Colonic mucosa (tissue), 4 donors: ENCODE results near the gene ABCC5. TPM values are rescaled to one million over a fixed set of nuclear protein-coding genes. Genes with fewer than 3 reads are reported as not detected.
"Not testable (repeated sequence)": the region's sequence is repeated elsewhere in the genome, so short reads cannot be mapped to it uniquely, and the experiment has no call there.

ENCODE experiments used
- DNase-seq: peaks from one replicate; pipeline ENCODE4 v3.0.0-alpha.2; 2020
- H3K27ac ChIP-seq: fragments of 200-600 bp; one replicate; pipeline ENCODE4 v1.8.0; 2021
- H3K27me3 ChIP-seq: fragments of 200-600 bp; one replicate; pipeline ENCODE4 v1.8.0; 2021
- H3K36me3 ChIP-seq: fragments of 200-600 bp; one replicate; pipeline ENCODE4 v1.8.0; 2021
- H3K4me1 ChIP-seq: fragments of 200-600 bp; one replicate; pipeline ENCODE4 v1.8.0; 2021; ENCODE audit warnings: mild to moderate bottlenecking
- H3K4me3 ChIP-seq: fragments of 200-600 bp; one replicate; pipeline ENCODE4 v1.8.0; 2021
- H3K9ac ChIP-seq, 2 donors: one replicate each; pipeline ENCODE4 v1.7.0; 2013; ENCODE audit warnings: control low read depth in 2 of 2, low read depth in 2 of 2, low read length in 2 of 2
- H3K9me3 ChIP-seq: fragments of 200-600 bp; one replicate; pipeline ENCODE4 v1.8.0; 2021
- CTCF ChIP-seq: fragments of 200-600 bp; IDR thresholded peaks from one replicate; pipeline ENCODE4 v1.8.0; 2022; ENCODE audit warnings: antibody characterized with exemption, mild to moderate bottlenecking
- intact Hi-C: fragments of 100-400 bp; cut with DNase I; formaldehyde crosslinking; loops from one replicate; pipeline ENCODE4 v1.14.1; 2022
- total RNA-seq, 2 donors: library from RNA; stranded (reverse); fragmentation: NEBNext Ultra II Directional in 1 of 2; extraction: Animal tissue kit (Norgen Biotek cat#: 25700) in 1 of 2; gene quantifications; one replicate each; pipeline ENCODE4 v1.2.1, GENCODE V29; 2021
- donor health status: healthy.
- donor health status: DM: no; HTN: no; CAD: no.
- donor health status: DM: no; HTN: no; CAD: no.

The ABCC5 gene
- total RNA-seq, 2 donors from 2014 or later: 15.1 to 16.6 TPM

GRCh38 chr3:183879243-183879642 is 138.4 kb downstream of the ABCC5 start:
- TF ChIP-seq CTCF: no peak
- DNase-seq: no peak
- Histone ChIP-seq H3K27ac (no peak overlapping the region), H3K9ac (no peak overlapping the region), H3K36me3 (no peaks in the 10 kb centered on the region), H3K27me3 (no peaks in the 10 kb centered on the region), H3K4me3 (no peak overlapping the region), H3K4me1 (peaks cover 8% of the 10 kb centered on the region), H3K9me3 (no peaks in the 10 kb centered on the region)
- intact Hi-C loops: no loop called here

GRCh38 chr3:183878071-183878470 is 139.6 kb downstream of the ABCC5 start:
- peak overlapping the region in 1 of 2 donors; percentile 24 for H3K9ac ChIP-seq
- no peaks in the 10 kb centered on the region for H3K36me3 ChIP-seq
- intact Hi-C loops: no loop called here
- H3K9me3 ChIP-seq: no peaks in the 10 kb centered on the region
- no peaks in the 10 kb centered on the region for H3K27me3 ChIP-seq
- H3K4me3 ChIP-seq: no peak overlapping the region
- DNase-seq: no peak
- no peak for TF ChIP-seq CTCF
- H3K27ac ChIP-seq: no peak overlapping the region
- peaks cover under 1% of the 10 kb centered on the region for H3K4me1 ChIP-seq

- H3K27me3 ChIP-seq, DNase-seq, H3K4me3 ChIP-seq, H3K36me3 ChIP-seq, H3K27ac ChIP-seq, intact Hi-C loops, H3K9me3 ChIP-seq, H3K9ac ChIP-seq, H3K4me1 ChIP-seq: not testable (repeated sequence)
Measured at GRCh38 chr3:183877227-183877626, 140.5 kb downstream of the ABCC5 start.

- no peaks in the 10 kb centered on the region for H3K9me3 ChIP-seq
- intact Hi-C loops: no loop called here
- no peak overlapping the region for H3K4me3 ChIP-seq
- no peak overlapping the region for H3K27ac ChIP-seq
- H3K9ac ChIP-seq: no peak overlapping the region
- DNase-seq: no peak
- H3K36me3 ChIP-seq: no peaks in the 10 kb centered on the region
- no peaks in the 10 kb centered on the region for H3K27me3 ChIP-seq
- no peaks in the 10 kb centered on the region for H3K4me1 ChIP-seq
- TF ChIP-seq CTCF: no peak
Measured at GRCh38 chr3:183875411-183875810, 142.3 kb downstream of the ABCC5 start.

GRCh38 chr3:183873914-183874313 is 143.8 kb downstream of the ABCC5 start:
- H3K4me3 ChIP-seq: no peak overlapping the region
- intact Hi-C loops: no loop called here
- H3K9ac ChIP-seq: no peak overlapping the region
- TF ChIP-seq CTCF: no peak
- DNase-seq: no peak
- no peaks in the 10 kb centered on the region for H3K9me3 ChIP-seq
- no peaks in the 10 kb centered on the region for H3K36me3 ChIP-seq
- no peaks in the 10 kb centered on the region for H3K27me3 ChIP-seq
- no peak overlapping the region for H3K27ac ChIP-seq
- H3K4me1 ChIP-seq: no peaks in the 10 kb centered on the region

- TF ChIP-seq CTCF: no peak
- H3K27me3 ChIP-seq: no peaks in the 10 kb centered on the region
- H3K4me1 ChIP-seq: no peaks in the 10 kb centered on the region
- intact Hi-C loops: no loop called here
- no peak for DNase-seq
- H3K36me3 ChIP-seq: peaks cover 6% of the 10 kb centered on the region
- no peak overlapping the region for H3K4me3 ChIP-seq
- H3K27ac ChIP-seq: no peak overlapping the region
- H3K9me3 ChIP-seq: no peaks in the 10 kb centered on the region
- no peak overlapping the region for H3K9ac ChIP-seq
Measured at GRCh38 chr3:183871541-183871940, 146.1 kb downstream of the ABCC5 start.
